Gastrocnemius medialis (tissue), 4 donors: ENCODE measurements around the gene KLK2. TPM values are rescaled to one million over a fixed set of nuclear protein-coding genes. Genes with fewer than 3 reads are reported as not detected.

Experiments used
- ATAC-seq, 2 donors: fragments of 150-250 bp; one replicate each; pipeline ENCODE4 v1.9.1; 2016
- DNase-seq, 2 donors: peaks; one replicate each; pipeline ENCODE4 v3.0.0-alpha.2; 2019
- H3K27ac ChIP-seq, 4 donors: fragments of 200-600 bp; sonication (generic); 1 replicate in 1 of 4; 2 replicates in 3 of 4; pipeline ENCODE4 v1.5.1; 2016 to 2018; ENCODE audit warnings: mild to moderate bottlenecking in 2 of 4, moderate library complexity in 1 of 4
- H3K27me3 ChIP-seq, 3 donors: fragments of 200-600 bp; sonication (generic) in 2 of 3; 1 replicate in 1 of 3; 2 replicates in 2 of 3; pipeline versions ENCODE4 v1.5.1 to v1.6.0; 2016 to 2019; ENCODE audit warnings: mild to moderate bottlenecking in 1 of 3, moderate library complexity in 1 of 3
- H3K36me3 ChIP-seq, 2 donors: fragments of 200-600 bp; sonication (generic) in 1 of 2; one replicate each; pipeline ENCODE4 v1.5.1; 2017 to 2018
- H3K4me1 ChIP-seq, 2 donors: fragments of 200-600 bp; sonication (generic) in 1 of 2; one replicate each; pipeline ENCODE4 v1.5.1; 2016 to 2017; ENCODE audit warnings: mild to moderate bottlenecking in 2 of 2
- H3K4me3 ChIP-seq, 4 donors: fragments of 200-600 bp; sonication (generic) in 3 of 4; 1 replicate in 1 of 4; 2 replicates in 3 of 4; pipeline ENCODE4 v1.5.1; 2016 to 2019; ENCODE audit warnings: mild to moderate bottlenecking in 2 of 4
- H3K9me3 ChIP-seq, 3 donors: fragments of 200-600 bp; sonication (generic) in 2 of 3; 1 replicate in 1 of 3; 2 replicates in 2 of 3; pipeline ENCODE4 v1.5.1; 2016 to 2019
- POLR2A ChIP-seq, 2 donors: fragments of 450-650 bp; IDR thresholded peaks; one replicate each; pipeline ENCODE4 v1.6.1; 2017; ENCODE audit warnings: antibody characterized with exemption in 2 of 2, mild to moderate bottlenecking in 2 of 2, moderate library complexity in 2 of 2
- in situ Hi-C, 4 donors: fragments of 200-750 bp; cut with MboI; loops; one replicate each; pipeline versions ENCODE4 v1.15.0 to v1.8.0; 2017; ENCODE audit warnings: low sequenced_read_pairs in 4 of 4
- intact Hi-C: fragments of 100-400 bp; cut with DNase I; formaldehyde crosslinking; loops from one replicate; pipeline ENCODE4 v1.15.1; 2023; ENCODE audit warnings: low total_unique reads
- total RNA-seq, 4 donors: library from RNA; depleted of rRNA; stranded (reverse); fragments of >200 nt; gene quantifications; one replicate each; pipeline versions ENCODE4 v1.1.0 to v1.2.3, GENCODE V29; 2016
- TF ChIP-seq, protein P1 (sequence below), 5 experiments: fragments of 450-650 bp in 3 of 5; fragments of 200-600 bp in 2 of 5; sonication (generic) in 2 of 5; IDR thresholded peaks in 4 of 5; conservative IDR thresholded peaks in 1 of 5; 1 replicate in 4 of 5; 2 replicates in 1 of 5; pipeline ENCODE4 v1.5.1; 2016 to 2019; ENCODE audit warnings: antibody characterized with exemption in 5 of 5, mild to moderate bottlenecking in 3 of 5, moderate library complexity in 3 of 5

KLK2 gene
- total RNA-seq, 4 donors from 2014 or later = not detected

GRCh38 chr19:50875795-50876422 is 2.7 kb downstream of the KLK2 start:
- TF ChIP-seq POLR2A (IDR thresholded peaks at IDR 0.05) = no peak

DNA sequence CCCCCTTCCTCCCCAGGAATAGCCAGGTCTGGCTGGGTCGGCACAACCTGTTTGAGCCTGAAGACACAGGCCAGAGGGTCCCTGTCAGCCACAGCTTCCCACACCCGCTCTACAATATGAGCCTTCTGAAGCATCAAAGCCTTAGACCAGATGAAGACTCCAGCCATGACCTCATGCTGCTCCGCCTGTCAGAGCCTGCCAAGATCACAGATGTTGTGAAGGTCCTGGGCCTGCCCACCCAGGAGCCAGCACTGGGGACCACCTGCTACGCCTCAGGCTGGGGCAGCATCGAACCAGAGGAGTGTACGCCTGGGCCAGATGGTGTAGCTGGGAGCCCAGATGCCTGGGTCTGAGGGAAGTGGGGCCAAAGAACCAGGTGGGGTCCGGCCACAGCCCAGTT is 3.2 kb downstream of the KLK2 start:
- H3K4me3 ChIP-seq = no peak overlapping the region
- DNase-seq (no peak), ATAC-seq (no peak)
- H3K27me3 ChIP-seq = peaks cover 0 to 4% (median 0%) of the 10 kb centered on the region in 3 donors
- no peaks in the 10 kb centered on the region for H3K4me1 ChIP-seq
- H3K9me3 ChIP-seq = no peaks in the 10 kb centered on the region
- TF ChIP-seq, protein P1, sequence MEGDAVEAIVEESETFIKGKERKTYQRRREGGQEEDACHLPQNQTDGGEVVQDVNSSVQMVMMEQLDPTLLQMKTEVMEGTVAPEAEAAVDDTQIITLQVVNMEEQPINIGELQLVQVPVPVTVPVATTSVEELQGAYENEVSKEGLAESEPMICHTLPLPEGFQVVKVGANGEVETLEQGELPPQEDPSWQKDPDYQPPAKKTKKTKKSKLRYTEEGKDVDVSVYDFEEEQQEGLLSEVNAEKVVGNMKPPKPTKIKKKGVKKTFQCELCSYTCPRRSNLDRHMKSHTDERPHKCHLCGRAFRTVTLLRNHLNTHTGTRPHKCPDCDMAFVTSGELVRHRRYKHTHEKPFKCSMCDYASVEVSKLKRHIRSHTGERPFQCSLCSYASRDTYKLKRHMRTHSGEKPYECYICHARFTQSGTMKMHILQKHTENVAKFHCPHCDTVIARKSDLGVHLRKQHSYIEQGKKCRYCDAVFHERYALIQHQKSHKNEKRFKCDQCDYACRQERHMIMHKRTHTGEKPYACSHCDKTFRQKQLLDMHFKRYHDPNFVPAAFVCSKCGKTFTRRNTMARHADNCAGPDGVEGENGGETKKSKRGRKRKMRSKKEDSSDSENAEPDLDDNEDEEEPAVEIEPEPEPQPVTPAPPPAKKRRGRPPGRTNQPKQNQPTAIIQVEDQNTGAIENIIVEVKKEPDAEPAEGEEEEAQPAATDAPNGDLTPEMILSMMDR (IDR thresholded peaks at IDR 0.05 in 4 of 5, conservative IDR thresholded peaks at IDR 0.05 in 1 of 5) = no peak
- no peak for TF ChIP-seq POLR2A (IDR thresholded peaks at IDR 0.05)
- no peaks in the 10 kb centered on the region for H3K36me3 ChIP-seq
- intact Hi-C loops = no loop called here
- no peak overlapping the region for H3K27ac ChIP-seq
- in situ Hi-C loops = no loop called here

More at GRCh38 chr19:50875795-50876422, 2.7 kb downstream of the KLK2 start:
- ATAC-seq (no peak), DNase-seq (no peak)
- intact Hi-C loops = no loop called here
- Histone ChIP-seq H3K9me3 (no peaks in the 10 kb centered on the region), H3K4me1 (no peaks in the 10 kb centered on the region), H3K36me3 (no peaks in the 10 kb centered on the region), H3K27me3 (peaks cover 0 to 4% (median 0%) of the 10 kb centered on the region in 3 donors), H3K4me3 (no peak overlapping the region), H3K27ac (no peak overlapping the region)
- in situ Hi-C loops = no loop called here

GRCh38 chr19:50877338-50877737 is 4.1 kb downstream of the KLK2 start:
- Histone ChIP-seq H3K4me3 (no peak overlapping the region), H3K27me3 (peaks cover 0 to 4% (median 0%) of the 10 kb centered on the region in 3 donors), H3K36me3 (no peaks in the 10 kb centered on the region), H3K9me3 (no peaks in the 10 kb centered on the region), H3K4me1 (no peaks in the 10 kb centered on the region), H3K27ac (no peak overlapping the region)
- ATAC-seq (no peak), DNase-seq (no peak)
- no peak for TF ChIP-seq POLR2A (IDR thresholded peaks at IDR 0.05)
- TF ChIP-seq, protein P1 (IDR thresholded peaks at IDR 0.05 in 4 of 5, conservative IDR thresholded peaks at IDR 0.05 in 1 of 5) = no peak
- intact Hi-C loops (no loop called here), in situ Hi-C loops (no loop called here)

DNA sequence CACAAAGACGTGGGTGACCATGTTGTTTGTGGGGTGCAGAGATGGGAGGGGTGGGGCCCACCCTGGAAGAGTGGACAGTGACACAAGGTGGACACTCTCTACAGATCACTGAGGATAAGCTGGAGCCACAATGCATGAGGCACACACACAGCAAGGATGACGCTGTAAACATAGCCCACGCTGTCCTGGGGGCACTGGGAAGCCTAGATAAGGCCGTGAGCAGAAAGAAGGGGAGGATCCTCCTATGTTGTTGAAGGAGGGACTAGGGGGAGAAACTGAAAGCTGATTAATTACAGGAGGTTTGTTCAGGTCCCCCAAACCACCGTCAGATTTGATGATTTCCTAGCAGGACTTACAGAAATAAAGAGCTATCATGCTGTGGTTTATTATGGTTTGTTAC is 5.6 kb downstream of the KLK2 start:
- peaks cover 0 to 4% (median 0%) of the 10 kb centered on the region in 3 donors for H3K27me3 ChIP-seq
- TF ChIP-seq, protein P1 (IDR thresholded peaks at IDR 0.05 in 4 of 5, conservative IDR thresholded peaks at IDR 0.05 in 1 of 5) = no peak
- no peak for TF ChIP-seq POLR2A (IDR thresholded peaks at IDR 0.05)
- intact Hi-C loops (no loop called here), in situ Hi-C loops (no loop called here)
- H3K4me3 ChIP-seq = no peak overlapping the region
- H3K4me1 ChIP-seq = no peaks in the 10 kb centered on the region
- no peaks in the 10 kb centered on the region for H3K36me3 ChIP-seq
- no peaks in the 10 kb centered on the region for H3K9me3 ChIP-seq
- ATAC-seq (no peak), DNase-seq (no peak)
- H3K27ac ChIP-seq = no peak overlapping the region

DNA sequence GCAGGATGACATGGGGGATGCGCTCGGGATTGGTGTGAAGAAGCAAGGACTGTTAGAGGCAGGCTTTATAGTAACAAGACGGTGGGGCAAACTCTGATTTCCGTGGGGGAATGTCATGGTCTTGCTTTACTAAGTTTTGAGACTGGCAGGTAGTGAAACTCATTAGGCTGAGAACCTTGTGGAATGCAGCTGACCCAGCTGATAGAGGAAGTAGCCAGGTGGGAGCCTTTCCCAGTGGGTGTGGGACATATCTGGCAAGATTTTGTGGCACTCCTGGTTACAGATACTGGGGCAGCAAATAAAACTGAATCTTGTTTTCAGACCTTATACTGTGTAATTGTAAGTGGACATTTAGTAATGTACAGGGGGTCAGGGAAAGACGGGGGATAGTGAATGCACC is 7.0 kb downstream of the KLK2 start:
- no peak overlapping the region for H3K4me3 ChIP-seq
- no peaks in the 10 kb centered on the region for H3K36me3 ChIP-seq
- TF ChIP-seq POLR2A (IDR thresholded peaks at IDR 0.05) = no peak
- TF ChIP-seq, protein P1 (IDR thresholded peaks at IDR 0.05 in 4 of 5, conservative IDR thresholded peaks at IDR 0.05 in 1 of 5) = no peak
- intact Hi-C loops = no loop called here
- peaks cover 0 to 4% (median 0%) of the 10 kb centered on the region in 3 donors for H3K27me3 ChIP-seq
- DNase-seq (no peak), ATAC-seq (no peak)
- no peaks in the 10 kb centered on the region for H3K9me3 ChIP-seq
- in situ Hi-C loops = no loop called here
- no peaks in the 10 kb centered on the region for H3K4me1 ChIP-seq
- H3K27ac ChIP-seq = no peak overlapping the region
